GM23248 (cell line): ENCODE measurements around the gene HNF1A.

ENCODE experiments used
- EZH2 ChIP-seq: fragments of 200-600 bp; sonication (generic); IDR thresholded peaks from 2 replicates; pipeline ENCODE4 v1.6.1; 2018; ENCODE audit warnings: antibody characterized with exemption, mild to moderate bottlenecking; ENCODE audit not compliant: insufficient read depth, poor library complexity, severe bottlenecking
- EZH2phosphoT487 ChIP-seq: fragments of 200-600 bp; sonication (generic); IDR thresholded peaks from 2 replicates; pipeline ENCODE4 v1.6.1; 2018; ENCODE audit warnings: antibody characterized with exemption, moderate library complexity, mild to moderate bottlenecking, low read depth; ENCODE audit not compliant: insufficient read depth

- TF ChIP-seq EZH2 (no peak), EZH2phosphoT487 (no peak)
Observed at GRCh38 chr12:120960657-120961056, 17.7 kb upstream of the HNF1A start.
